NCI-H2029 treated with DMSO at 0.1 percent for 48 hours (cell line): ENCODE results near the gene MMP24OS.

ENCODE experiments used
- DNase-seq: peaks from one replicate; lab custom pipeline; 2025; lab: John Stamatoyannopoulos, UW

The MMP24OS gene

DNA sequence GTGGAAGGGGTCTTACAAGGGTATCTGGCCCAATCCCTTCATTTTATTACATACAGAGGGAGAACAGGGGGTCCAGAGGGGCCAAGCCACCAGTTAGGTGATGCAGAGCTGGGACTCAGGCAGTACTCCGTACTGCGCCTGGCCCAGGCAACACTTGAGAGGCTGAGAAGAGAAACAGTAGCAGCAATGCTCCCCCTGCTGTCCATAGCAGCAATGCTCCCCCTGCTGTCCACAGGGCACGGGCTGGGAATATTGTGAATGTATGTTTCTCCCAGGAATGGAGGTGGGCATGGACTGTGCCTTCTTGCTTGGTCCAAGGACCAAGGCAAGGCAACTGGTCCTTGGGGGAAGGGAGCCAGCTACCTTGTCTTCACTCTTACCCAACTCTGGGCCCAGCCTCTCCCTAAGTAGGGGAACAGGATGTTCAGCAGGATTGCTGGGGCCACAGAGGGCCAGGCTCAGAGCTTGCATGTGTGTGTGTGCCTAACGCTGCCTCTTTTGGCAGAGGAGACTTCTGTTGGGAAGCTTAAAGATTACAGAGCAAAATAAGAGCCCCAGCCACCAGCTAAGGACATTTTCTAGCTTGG lies 29.1 kb upstream of the MMP24OS start:
- no peak for DNase-seq

DNA sequence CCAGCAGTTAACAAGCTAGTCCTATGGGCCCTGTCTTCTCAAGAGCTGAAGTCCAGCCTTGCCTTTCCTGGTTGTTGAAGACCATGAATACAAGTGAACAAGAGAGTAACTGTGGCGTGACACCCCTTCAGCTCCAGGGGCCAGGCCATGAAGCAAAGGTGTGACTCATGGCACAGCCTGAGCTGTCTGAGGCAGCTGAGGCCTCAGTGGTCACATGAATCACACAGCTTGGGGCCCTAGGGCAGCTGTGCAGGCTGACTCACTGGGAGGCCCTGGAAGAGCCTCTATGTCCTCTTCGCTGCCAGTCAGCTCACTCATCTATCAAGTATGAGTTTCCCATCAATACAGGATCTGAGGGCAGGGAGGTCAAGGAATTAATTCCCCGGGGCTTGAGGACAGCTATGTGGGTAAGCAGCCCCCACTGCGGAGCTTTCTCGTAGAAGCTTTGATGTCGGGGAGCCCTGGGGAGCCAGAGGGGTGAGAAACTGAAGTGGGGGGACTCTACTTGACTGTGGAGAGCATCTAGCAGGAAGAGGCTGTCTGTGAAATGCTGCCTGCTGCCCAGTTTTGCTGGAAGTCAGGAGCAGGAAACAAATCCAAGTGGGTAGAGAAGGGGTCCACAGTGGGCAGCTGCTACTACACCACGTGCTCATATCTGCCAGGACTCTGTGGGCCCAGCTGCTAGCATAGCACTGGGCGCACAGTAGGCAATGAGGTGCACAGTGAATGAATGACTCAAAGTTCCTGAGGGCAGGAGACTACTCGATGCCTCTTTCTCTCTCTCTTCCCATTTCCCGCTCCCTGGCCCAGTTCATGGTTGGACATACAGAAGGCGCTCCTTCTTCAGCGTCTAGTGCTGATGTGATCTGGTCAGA lies 28.0 kb upstream of the MMP24OS start:
- DNase-seq, result no peak

DNA sequence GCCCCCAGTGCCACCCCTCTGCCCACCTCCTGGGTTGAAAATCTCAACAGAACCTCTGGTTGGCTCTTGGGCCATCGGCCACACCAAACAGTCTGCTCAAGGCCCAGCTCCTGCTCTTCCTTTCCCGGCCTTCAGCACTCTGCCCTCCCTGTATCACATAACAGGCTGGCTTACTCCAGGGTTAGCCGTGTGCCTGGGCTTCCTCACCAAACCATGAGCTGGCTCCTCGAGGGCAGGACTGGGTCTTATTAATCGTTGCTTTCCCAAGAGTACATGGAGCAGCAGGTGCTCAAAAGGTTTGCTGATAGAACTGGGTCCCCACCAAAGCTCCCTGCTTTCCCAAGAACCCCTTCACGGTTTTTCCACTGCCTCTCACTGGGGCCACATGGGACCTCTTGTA lies 27.0 kb upstream of the MMP24OS start:
- no peak for DNase-seq

DNA sequence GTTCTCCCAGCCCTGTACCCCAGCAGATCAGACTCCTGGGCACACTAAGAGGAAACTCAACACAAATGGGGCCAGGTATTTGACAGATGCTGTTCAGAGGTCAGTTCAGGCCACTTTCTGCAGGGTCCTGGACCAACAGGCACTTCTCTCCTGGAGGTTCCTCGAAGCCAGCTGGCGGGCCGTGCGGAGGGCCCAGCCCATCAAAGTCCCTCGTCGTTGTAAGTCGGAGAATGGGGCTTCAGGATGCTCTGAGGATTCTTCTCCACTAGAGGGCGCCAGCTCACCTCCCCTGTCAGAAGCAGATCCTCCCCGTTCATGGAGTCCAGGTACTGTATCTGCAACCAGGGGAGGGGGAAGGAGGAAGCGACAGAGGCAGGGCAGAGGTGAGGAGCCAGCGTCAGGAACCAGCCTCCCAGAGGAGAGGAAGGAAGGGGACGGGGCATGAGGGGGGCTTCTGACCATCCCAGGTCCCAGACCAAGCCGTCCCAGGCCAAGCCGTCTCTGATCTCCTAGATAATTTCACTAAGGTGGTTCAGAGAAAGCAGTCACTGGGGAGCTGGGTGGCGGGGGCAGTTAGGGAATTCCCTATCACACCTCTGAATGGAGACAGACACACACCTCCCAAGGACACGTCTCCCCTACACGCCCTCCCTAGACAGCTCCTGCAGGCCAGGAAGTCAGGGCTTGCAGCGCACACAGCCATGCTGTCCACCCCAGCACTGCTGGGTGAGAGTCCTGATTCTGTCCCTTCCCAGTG lies 26.0 kb upstream of the MMP24OS start:
- DNase-seq, result peak; percentile 92

- DNase-seq, result no peak
These were observed 25.4 kb upstream of the MMP24OS start for GRCh38 chr20:35303382-35303734.

DNA sequence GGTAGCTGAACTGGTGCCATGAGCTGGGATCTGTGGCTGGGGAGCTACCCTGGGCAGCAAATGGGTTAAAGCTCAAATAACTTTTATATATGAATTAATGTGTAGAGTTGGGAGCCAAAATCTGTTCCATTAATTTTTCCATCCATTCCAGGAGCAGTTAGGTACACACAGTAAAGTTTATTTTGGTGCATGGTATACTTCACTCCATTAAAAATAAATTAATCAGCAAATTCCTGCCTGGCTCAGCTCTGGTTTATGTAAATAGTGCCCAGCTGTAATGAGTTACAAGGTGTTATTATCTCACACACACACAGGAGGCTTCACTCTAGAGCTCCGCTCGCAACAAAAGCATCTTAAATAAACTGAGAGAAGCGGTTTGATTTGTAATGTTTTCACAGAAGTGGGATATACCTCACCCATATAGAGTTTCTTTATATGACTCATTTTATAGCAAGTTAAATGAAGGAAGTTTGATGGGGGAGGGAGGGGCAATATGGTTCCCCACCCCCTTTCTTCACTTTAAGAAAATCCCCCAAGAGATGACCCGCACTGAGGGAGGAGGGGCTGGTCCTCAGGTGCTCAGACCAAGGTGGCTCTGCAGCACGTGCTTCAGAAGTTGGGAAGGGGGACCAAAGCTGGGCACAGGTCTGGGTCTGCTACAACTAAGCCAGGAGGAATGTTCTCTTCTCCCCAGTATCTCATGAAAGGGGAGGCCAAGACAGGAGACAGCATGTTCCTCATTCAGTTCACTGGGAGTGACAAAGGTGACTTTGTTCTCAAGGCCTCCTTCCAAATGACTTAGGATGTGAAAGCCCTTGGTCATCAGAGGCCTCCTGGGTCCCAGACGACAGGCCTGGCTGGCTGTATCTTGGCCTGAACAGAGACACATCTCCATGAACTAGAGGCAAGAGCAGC lies 24.8 kb upstream of the MMP24OS start:
- DNase-seq, result no peak

GRCh38 chr20:35301426-35301825 lies 23.5 kb upstream of the MMP24OS start:
- DNase-seq, result no peak

DNA sequence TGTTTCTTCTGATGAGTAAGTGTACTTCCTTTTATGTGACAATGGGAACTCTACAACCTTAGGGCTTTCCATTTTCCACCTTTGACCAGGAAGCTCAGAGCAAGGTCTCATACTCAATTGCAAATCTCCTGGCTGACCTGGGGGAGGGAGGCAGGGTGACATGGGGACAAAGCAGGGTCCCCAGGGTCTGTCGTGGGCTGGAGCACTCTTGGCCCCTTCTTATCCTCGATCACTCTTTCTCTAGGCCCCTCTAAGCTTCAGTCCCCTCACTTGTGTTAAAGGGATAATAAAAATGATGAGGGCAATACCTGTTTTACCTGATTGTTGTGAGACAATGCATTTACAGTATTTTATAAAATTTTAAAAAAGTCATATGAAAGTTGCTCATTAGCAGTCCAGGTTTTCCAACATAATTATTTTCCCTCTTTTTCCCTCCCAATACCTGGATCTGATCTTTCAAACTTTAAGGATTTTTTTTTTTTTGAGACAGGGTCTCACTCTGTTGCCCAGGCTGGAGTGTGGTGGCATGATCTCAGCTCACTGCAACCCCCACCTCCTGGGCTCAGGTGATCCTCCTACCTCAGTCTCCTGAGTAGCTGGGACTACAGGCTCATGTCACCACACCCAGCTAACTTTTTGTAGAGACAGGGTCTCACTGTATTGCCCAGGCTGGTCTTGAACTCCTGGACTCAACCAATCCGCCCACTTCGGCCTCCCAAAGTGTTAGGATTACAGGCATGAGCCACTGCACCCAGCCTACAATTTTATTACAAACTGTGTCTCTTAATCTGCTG lies 22.7 kb upstream of the MMP24OS start:
- DNase-seq, result no peak

GRCh38 chr20:35299780-35300179 lies 21.9 kb upstream of the MMP24OS start:
- DNase-seq, result no peak

- no peak for DNase-seq
These were observed 20.3 kb upstream of the MMP24OS start for GRCh38 chr20:35298264-35298663.

DNA sequence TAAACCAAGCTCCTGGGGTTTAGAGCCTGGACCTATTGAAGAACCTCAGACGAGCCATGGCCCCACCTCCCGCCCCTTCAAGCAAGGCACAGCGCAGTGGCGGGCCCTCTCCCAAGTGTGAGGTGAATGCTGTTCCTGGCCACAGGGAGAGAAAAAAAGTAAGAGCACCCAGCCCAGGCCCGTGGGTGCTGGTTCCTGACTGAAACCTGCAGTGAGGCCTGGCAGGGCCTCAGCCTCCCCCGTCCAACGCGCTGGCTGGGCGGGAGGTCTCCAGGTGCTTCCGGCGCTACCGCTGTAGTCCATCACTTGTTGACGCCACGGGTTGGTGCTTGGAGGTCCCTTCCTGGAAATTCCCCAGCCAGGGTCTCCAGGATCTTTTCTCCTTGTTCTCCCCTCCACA lies 19.8 kb upstream of the MMP24OS start:
- no peak for DNase-seq

GRCh38 chr20:35297155-35297554 lies 19.2 kb upstream of the MMP24OS start:
- no peak for DNase-seq

DNA sequence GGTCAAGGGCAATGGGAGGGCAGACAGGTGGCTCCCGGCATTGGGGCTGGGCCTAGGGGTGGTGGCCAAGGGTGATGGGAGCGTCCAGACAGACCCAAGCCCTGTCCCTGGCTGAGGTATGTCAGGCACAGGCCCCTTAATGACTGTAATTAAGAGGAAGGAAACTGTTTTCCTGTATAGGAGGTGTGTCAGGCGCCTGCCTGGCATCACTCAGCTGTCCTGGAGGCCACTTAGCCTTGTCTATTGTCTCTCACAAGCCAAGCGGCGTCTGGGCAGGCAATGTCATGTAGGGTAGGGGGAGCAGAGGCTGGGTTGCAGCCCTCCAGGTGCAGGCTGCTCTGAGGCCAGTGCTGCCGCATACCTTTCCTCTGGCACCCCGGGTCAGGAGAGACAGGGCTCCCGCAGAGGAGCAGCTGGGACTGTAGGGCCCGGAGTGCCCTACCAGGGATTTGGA lies 18.2 kb upstream of the MMP24OS start:
- no peak for DNase-seq

- no peak for DNase-seq
These were observed 17.8 kb upstream of the MMP24OS start for GRCh38 chr20:35295674-35296073.

DNA sequence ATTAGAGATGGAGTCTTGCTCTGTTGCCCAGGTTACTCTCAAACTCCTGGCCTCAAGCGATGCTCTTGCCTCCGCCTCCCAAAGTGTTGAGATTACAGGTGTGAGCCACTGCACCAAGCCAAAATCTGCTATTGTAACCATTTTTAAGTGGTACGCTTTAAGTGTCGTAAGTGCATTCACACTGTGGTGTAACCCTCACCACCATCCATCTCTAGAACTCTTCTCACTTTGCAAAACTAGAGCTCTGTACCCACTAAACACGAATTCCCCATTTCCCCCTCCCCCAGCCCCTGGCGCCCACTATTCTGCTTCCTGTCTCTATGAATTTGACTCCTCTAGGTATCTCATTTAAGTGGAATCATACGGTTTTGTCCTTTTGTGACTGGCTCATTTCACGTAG lies 17.1 kb upstream of the MMP24OS start:
- no peak for DNase-seq

- DNase-seq, result no peak
These were observed 16.4 kb upstream of the MMP24OS start for GRCh38 chr20:35294293-35294685.

DNA sequence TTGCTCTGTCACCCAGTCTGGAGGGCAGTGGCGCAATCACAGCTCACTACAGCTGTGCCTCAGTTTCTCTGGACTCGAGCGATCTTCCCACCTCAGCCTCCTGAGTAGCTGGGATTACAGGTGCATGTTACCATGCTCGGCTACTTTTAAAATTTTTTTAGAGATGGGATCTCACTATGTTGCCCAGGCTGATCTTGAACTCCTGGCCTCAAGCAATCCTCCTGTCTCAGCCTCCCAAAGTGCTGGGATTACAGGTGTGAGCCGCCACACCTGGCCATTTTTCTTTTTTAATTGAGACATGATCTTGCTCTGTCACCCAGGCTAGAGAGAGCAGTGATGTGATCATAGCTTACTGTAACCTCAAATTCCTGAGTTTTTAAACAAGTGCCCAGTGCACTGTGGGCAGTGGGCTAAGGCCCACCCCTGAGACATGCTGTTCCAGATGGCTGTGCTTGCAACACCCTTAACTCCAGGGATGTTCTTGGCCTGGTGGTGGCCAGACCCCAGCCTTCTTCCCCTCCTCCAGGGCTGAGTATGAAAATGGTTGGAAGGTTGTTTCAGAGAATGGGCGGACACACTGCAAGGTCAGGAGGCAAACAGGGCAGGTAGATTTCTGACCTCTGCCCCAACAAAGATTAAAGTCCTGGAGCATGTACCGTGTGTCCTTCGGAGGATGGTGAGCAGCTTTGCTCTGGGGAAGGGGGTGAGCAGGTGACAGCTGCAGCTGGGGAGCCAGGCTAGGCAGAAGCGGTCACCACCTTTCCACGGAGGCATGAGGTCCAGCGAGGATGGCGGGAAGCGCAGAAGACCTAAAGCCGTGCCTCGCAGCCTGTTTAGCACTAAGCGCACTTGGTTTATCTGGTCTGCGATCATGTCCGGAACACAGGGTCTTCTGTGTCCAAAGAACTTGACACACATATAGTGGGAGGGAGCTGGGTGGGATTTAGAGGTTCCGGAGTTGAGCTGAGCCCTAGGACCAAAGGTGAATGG lies 15.7 kb upstream of the MMP24OS start:
- DNase-seq, result no peak

DNA sequence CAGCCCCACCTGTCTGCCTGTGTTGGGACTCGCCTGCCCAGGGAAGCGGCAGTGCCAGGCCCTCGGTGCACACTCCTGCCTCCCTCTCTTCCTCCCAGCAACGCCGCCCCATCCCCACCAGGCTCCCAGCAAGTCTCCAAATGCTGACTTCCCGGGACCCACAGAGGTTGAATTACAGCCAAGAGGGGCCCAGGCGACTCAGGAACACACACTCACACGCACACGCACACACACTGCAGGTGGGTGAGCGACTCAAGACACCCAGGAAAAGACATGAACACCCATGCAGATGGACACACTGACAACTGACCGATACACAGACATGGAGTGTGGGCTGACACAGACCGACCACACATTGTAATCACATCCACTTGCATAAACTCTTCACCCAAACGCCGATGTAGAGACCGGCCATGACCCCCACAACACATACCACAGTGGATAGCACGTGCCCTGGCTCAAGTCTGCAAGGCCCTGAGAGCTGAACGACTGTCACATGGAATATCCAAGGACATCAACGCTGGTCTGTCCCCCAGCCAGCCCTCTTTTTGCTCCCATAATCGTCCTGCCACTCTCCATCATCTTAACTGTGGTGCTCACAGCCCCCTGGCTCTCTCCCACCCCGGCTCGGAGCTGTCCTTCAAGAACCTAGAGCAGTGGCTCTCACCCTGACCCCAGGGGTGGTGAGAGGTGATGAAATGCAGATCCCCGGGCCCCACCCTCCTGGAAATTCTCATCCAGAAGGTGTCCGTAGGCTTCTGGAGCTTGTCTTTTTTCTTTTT lies 14.8 kb upstream of the MMP24OS start:
- no peak for DNase-seq
